ENCODE results near the gene ALCAM.

ALCAM gene

GRCh38 chr3:105323274-105323599 is 43.5 kb upstream of the ALCAM start:
- DNase-seq (ENCODE audit: low read depth in 1 of 2, low spot score in 1 of 2) = no peak
- H3K4me3 ChIP-seq (replicated peaks; ENCODE audit: insufficient read depth, low read length) = no peak overlapping the region
- TF ChIP-seq CTCF (IDR thresholded peaks at IDR 0.05; ENCODE audit: insufficient read depth, low read length) (no peak), POLR2AphosphoS5 (IDR thresholded peaks at IDR 0.05; ENCODE audit: low read depth) (no peak), REST (IDR thresholded peaks at IDR 0.05; ENCODE audit: insufficient replicate concordance, low read depth) (no peak), GABPA (IDR thresholded peaks at IDR 0.05; ENCODE audit: low read depth) (no peak), SPI1 (IDR thresholded peaks at IDR 0.05; ENCODE audit: borderline replicate concordance, low read depth) (no peak)
- no peak overlapping the region for H3K27ac ChIP-seq (replicated peaks)
- no peaks in the 10 kb centered on the region for H3K27me3 ChIP-seq (ENCODE audit: insufficient read depth, poor library complexity, severe bottlenecking)

- no peak for TF ChIP-seq GABPA (IDR thresholded peaks at IDR 0.05; ENCODE audit: low read depth)
- no peak for TF ChIP-seq SPI1 (IDR thresholded peaks at IDR 0.05; ENCODE audit: borderline replicate concordance, low read depth)
- TF ChIP-seq POLR2AphosphoS5 (IDR thresholded peaks at IDR 0.05; ENCODE audit: low read depth) = no peak
- no peak for TF ChIP-seq REST (IDR thresholded peaks at IDR 0.05; ENCODE audit: insufficient replicate concordance, low read depth)
- no peak for TF ChIP-seq CTCF (IDR thresholded peaks at IDR 0.05; ENCODE audit: insufficient read depth, low read length)
- Histone ChIP-seq H3K27ac (replicated peaks) (no peak overlapping the region), H3K27me3 (ENCODE audit: insufficient read depth, poor library complexity, severe bottlenecking) (no peaks in the 10 kb centered on the region), H3K4me3 (replicated peaks; ENCODE audit: insufficient read depth, low read length) (no peak overlapping the region)
- no peak for DNase-seq (ENCODE audit: low read depth in 1 of 2, low spot score in 1 of 2)
Observed at GRCh38 chr3:105324951-105325350, 41.8 kb upstream of the ALCAM start.

- peak; percentile 7 to 28 for DNase-seq (ENCODE audit: low read depth in 1 of 2, low spot score in 1 of 2)
- TF ChIP-seq GABPA (IDR thresholded peaks at IDR 0.05; ENCODE audit: low read depth) (no peak), POLR2AphosphoS5 (IDR thresholded peaks at IDR 0.05; ENCODE audit: low read depth) (no peak)
- Histone ChIP-seq H3K27me3 (ENCODE audit: insufficient read depth, poor library complexity, severe bottlenecking) (no peaks in the 10 kb centered on the region), H3K4me3 (replicated peaks; ENCODE audit: insufficient read depth, low read length) (no peak overlapping the region), H3K27ac (replicated peaks) (no peak overlapping the region)
Observed at GRCh38 chr3:105327662-105328337, 38.9 kb upstream of the ALCAM start.

- no peak overlapping the region for H3K27ac ChIP-seq (replicated peaks)
- no peaks in the 10 kb centered on the region for H3K27me3 ChIP-seq (ENCODE audit: insufficient read depth, poor library complexity, severe bottlenecking)
- DNase-seq (ENCODE audit: low read depth in 1 of 2, low spot score in 1 of 2) = no peak
- H3K4me3 ChIP-seq (replicated peaks; ENCODE audit: insufficient read depth, low read length) = no peak overlapping the region
- TF ChIP-seq POLR2AphosphoS5 (IDR thresholded peaks at IDR 0.05; ENCODE audit: low read depth) (no peak), GABPA (IDR thresholded peaks at IDR 0.05; ENCODE audit: low read depth) (no peak), SPI1 (IDR thresholded peaks at IDR 0.05; ENCODE audit: borderline replicate concordance, low read depth) (no peak), REST (IDR thresholded peaks at IDR 0.05; ENCODE audit: insufficient replicate concordance, low read depth) (no peak), CTCF (IDR thresholded peaks at IDR 0.05; ENCODE audit: insufficient read depth, low read length) (no peak)
Observed at GRCh38 chr3:105328338-105328730, 38.4 kb upstream of the ALCAM start.
